Measurements from ENCODE around the gene HEMGN. TPM values are rescaled to one million over a fixed set of nuclear protein-coding genes. Genes with fewer than 3 reads are reported as not detected.

HEMGN gene
- total RNA-seq, 2 donors from 2014 or later, result 0.22 TPM; not detected in 1

- intact Hi-C loops (cut with DNase I), result no loop called here
- no peaks in the 10 kb centered on the region for H3K9me3 ChIP-seq
- H3K4me3 ChIP-seq, result no peak overlapping the region
Observed at GRCh38 chr9:97906236-97906831, 31.6 kb downstream of the HEMGN start.

DNA sequence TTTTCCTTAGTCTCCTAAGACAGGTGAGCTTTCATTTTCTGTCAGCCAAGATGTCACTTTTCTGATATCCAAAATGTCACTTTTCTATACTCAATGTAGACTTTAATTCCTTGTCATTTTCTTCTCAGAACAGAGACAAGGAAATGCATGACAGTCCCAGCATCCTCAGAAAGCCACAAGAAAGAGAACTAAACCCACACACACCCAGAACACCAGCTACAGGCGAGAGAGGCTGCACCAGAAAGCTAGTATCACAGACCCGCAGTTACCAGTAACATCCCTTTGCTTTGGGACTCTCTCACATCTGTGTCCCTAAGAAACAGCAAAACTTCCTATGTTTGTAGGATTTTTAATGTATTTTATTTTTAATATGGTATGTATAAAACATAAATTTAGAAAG lies 32.7 kb downstream of the HEMGN start:
- Histone ChIP-seq H3K4me3 (no peak overlapping the region), H3K36me3 (peaks cover 7% of the 10 kb centered on the region), H3K27me3 (no peaks in the 10 kb centered on the region), H3K27ac (no peak overlapping the region), H3K9ac (ENCODE audit: low read depth in 2 of 2, low read length in 2 of 2) (no peak overlapping the region), H3K9me3 (no peaks in the 10 kb centered on the region), H3K4me1 (no peaks in the 10 kb centered on the region)
- DNase-seq, result no peak
- TF ChIP-seq, protein P1, sequence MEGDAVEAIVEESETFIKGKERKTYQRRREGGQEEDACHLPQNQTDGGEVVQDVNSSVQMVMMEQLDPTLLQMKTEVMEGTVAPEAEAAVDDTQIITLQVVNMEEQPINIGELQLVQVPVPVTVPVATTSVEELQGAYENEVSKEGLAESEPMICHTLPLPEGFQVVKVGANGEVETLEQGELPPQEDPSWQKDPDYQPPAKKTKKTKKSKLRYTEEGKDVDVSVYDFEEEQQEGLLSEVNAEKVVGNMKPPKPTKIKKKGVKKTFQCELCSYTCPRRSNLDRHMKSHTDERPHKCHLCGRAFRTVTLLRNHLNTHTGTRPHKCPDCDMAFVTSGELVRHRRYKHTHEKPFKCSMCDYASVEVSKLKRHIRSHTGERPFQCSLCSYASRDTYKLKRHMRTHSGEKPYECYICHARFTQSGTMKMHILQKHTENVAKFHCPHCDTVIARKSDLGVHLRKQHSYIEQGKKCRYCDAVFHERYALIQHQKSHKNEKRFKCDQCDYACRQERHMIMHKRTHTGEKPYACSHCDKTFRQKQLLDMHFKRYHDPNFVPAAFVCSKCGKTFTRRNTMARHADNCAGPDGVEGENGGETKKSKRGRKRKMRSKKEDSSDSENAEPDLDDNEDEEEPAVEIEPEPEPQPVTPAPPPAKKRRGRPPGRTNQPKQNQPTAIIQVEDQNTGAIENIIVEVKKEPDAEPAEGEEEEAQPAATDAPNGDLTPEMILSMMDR (IDR thresholded peaks at IDR 0.05), result no peak
- intact Hi-C loops (cut with DNase I), result no loop called here

More at GRCh38 chr9:97906236-97906831, 31.6 kb downstream of the HEMGN start:
- Histone ChIP-seq H3K4me1 (no peaks in the 10 kb centered on the region), H3K36me3 (peaks cover 9% of the 10 kb centered on the region), H3K9ac (ENCODE audit: low read depth in 2 of 2, low read length in 2 of 2) (no peak overlapping the region), H3K27ac (peak overlapping the region; percentile 43), H3K27me3 (no peaks in the 10 kb centered on the region)
- TF ChIP-seq, protein P1 (IDR thresholded peaks at IDR 0.05), result no peak
- no peak for DNase-seq

GRCh38 chr9:97904725-97905124 lies 33.2 kb downstream of the HEMGN start:
- no peak for DNase-seq
- H3K4me1 ChIP-seq, result no peaks in the 10 kb centered on the region
- H3K4me3 ChIP-seq, result no peak overlapping the region
- no peak overlapping the region for H3K27ac ChIP-seq
- no peak overlapping the region for H3K9ac ChIP-seq (ENCODE audit: low read depth in 2 of 2, low read length in 2 of 2)
- H3K36me3 ChIP-seq, result peaks cover 2% of the 10 kb centered on the region
- TF ChIP-seq, protein P1 (IDR thresholded peaks at IDR 0.05), result no peak
- H3K27me3 ChIP-seq, result no peaks in the 10 kb centered on the region
- intact Hi-C loops (cut with DNase I), result loop anchor here (5.0 kb wide), 1 partner anchor 192 kb away; no protein-coding TSS in a partner anchor
- H3K9me3 ChIP-seq, result no peaks in the 10 kb centered on the region

GRCh38 chr9:97903177-97903576 lies 34.8 kb downstream of the HEMGN start:
- TF ChIP-seq, protein P1 (IDR thresholded peaks at IDR 0.05), result no peak
- no peak overlapping the region for H3K9ac ChIP-seq (ENCODE audit: low read depth in 2 of 2, low read length in 2 of 2)
- intact Hi-C loops (cut with DNase I), result loop anchor here (5.0 kb wide), 1 partner anchor 191 kb away; no protein-coding TSS in a partner anchor
- H3K27ac ChIP-seq, result no peak overlapping the region
- H3K4me1 ChIP-seq, result no peaks in the 10 kb centered on the region
- H3K4me3 ChIP-seq, result no peak overlapping the region
- no peaks in the 10 kb centered on the region for H3K36me3 ChIP-seq
- no peak for DNase-seq
- no peaks in the 10 kb centered on the region for H3K27me3 ChIP-seq
- no peaks in the 10 kb centered on the region for H3K9me3 ChIP-seq

DNA sequence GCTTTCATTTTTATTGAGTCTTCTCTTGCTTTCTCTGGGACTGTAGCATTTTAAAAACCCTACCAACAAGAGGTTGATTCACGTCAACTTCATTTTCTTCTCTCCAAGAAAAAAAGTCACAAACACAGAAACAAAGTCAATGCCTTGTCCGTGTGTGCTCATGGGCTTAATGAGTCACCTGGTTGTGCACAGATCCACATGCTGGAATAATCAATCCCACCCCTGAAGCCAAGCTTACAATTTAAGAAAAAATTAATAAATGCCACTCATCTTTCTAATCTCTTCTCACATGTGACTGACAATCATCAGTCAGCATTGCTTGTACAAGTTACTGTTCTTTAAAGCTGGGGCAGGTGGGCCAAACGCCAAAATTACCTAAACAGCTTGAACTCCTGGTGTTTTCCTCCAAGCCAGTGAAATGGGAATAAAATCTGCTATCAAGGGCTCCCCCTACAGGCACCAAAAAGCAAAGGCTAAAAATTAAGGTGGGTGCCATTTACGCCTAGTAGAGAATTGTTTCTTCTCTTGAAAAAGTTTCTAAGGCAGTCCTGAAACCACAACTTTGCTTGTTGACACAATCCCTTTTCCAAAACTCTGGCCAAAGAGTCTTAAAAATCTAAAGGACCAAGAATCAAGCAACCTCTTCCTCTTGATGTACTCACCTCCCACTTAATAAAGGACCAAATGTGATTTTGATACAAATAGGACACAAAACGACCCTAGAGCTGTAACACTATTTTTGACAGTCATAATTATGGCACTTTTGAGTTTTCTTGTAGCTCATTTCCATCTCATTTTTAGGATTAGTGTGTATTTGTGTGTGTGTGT lies 37.0 kb downstream of the HEMGN start:
- Histone ChIP-seq H3K36me3 (no peaks in the 10 kb centered on the region), H3K4me3 (no peak overlapping the region), H3K27ac (no peak overlapping the region), H3K9ac (ENCODE audit: low read depth in 2 of 2, low read length in 2 of 2) (no peak overlapping the region), H3K9me3 (no peaks in the 10 kb centered on the region), H3K27me3 (no peaks in the 10 kb centered on the region), H3K4me1 (no peaks in the 10 kb centered on the region)
- no peak for DNase-seq
- intact Hi-C loops (cut with DNase I), result loop anchor here (5.0 kb wide), 1 partner anchor 189 kb away; no protein-coding TSS in a partner anchor
- TF ChIP-seq, protein P1 (IDR thresholded peaks at IDR 0.05), result peak; percentile 47
